Adipose tissue (tissue), 3 donors: Measurements from ENCODE around the gene PRKG1. TPM values are rescaled to one million over a fixed set of nuclear protein-coding genes. Genes with fewer than 3 reads are reported as not detected.

Experiments
- H3K27ac ChIP-seq: one replicate; pipeline ENCODE4 v1.5.1; 2013; ENCODE audit warnings: low read depth, low read length
- WGBS, 3 donors: extraction: QIAGEN DNeasy Blood & Tissue Kit; methylation state at CpG; one replicate each; pipeline ENCODE4 v1.1.7; 2013; 5-methylcytosine and 5-hydroxymethylcytosine counted together
- polyA plus RNA-seq, 3 donors: library from polyadenylated mRNA; stranded (reverse); fragments of 200-250 nt; gene quantifications; one replicate each; pipeline ENCODE4 v1.2.3, GENCODE V29; 2013
- donor health status: healthy with polysubstance abuse.
- donor health status: Bipolar disorder and iron deficiency.
- donor health status: healthy.

The PRKG1 gene
- polyA plus RNA-seq, 3 donors = 0.46 to 13.2 (median 2.1) TPM

- WGBS, 3 donors = 53 to 78% (median 58%) methylated on average over 5 of the region's 5 CpGs
- H3K27ac ChIP-seq = no peak overlapping the region
Observed at GRCh38 chr10:51106311-51106945, 32.1 kb downstream of the PRKG1 start.

DNA sequence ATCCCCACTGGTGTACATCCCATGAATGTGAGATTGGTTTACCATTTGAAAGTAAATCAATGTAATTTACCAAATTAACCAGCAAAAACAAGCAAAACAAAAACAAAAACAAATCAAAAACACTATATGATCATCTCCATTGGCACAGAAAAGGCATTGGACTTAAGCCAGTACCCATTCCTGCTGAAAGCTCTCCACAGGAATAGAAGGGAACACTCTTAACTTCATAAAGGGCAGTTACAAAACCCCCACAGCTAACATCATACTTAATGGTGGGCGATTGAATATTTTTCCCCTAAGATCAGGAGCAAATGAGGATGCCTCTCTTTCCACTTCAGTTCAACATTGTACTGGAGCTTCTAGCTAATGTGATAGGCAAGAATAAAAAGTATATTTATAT lies 34.1 kb downstream of the PRKG1 start:
- no peak overlapping the region for H3K27ac ChIP-seq
- 89 to 95% (median 91%) methylated on average over 1 of the region's 1 CpG for WGBS, 3 donors

DNA sequence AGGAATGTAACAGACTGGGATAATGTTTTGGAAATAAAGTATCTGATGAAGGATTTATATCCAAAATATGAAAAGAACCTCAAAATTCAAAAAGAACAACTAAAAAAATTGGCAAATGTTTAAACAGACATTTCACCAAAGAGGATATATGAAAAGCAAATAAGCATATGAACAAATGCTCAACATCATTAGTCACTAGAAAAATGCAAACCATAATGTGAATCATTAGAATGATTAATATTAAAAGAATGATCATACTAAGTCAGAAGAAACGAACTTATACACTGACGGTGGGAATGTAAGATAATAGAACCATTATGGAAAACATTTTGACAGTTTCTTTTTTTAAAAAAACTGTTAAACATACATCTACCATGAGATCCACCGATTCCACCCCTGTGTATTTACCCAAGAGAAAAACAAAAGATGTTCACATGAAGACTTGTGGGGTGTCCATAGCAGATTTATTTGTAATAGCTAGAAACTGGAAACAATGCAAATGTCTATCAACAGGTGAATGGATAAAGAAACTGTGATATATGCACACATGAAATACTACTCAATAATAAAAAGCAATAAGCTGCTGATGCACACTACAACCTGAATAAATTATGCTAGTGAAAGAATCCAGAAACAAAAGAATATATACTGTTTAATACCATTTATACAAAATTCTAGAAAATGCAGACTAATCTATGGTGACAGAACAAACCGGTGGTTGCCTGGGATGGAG lies 35.7 kb downstream of the PRKG1 start:
- 71 to 80% (median 73%) methylated on average over 4 of the region's 4 CpGs for WGBS, 3 donors
- no peak overlapping the region for H3K27ac ChIP-seq

DNA sequence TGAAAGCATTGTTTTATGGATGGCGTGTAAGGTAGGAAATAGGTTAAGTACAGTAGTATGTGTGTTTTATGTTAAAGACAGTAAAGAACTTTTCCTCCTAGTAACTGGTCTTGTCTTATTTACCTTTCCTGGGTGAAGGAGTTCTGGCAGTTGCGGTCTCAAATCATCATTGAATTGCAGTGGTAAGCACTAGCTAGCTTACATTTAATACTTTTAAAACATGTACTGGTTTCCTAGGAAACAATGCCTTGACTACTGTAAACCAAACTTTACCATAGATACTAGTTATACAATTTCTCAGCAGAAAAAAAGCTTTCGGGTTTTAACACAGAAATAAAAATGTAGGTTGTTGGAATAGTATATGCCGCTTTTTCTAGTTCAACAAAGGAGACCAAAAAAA lies 37.7 kb downstream of the PRKG1 start:
- WGBS, 3 donors = 94 to 96% (median 96%) methylated on average over 4 of the region's 4 CpGs
- no peak overlapping the region for H3K27ac ChIP-seq

- no peak overlapping the region for H3K27ac ChIP-seq
Observed at GRCh38 chr10:51113007-51113406, 38.7 kb downstream of the PRKG1 start.

DNA sequence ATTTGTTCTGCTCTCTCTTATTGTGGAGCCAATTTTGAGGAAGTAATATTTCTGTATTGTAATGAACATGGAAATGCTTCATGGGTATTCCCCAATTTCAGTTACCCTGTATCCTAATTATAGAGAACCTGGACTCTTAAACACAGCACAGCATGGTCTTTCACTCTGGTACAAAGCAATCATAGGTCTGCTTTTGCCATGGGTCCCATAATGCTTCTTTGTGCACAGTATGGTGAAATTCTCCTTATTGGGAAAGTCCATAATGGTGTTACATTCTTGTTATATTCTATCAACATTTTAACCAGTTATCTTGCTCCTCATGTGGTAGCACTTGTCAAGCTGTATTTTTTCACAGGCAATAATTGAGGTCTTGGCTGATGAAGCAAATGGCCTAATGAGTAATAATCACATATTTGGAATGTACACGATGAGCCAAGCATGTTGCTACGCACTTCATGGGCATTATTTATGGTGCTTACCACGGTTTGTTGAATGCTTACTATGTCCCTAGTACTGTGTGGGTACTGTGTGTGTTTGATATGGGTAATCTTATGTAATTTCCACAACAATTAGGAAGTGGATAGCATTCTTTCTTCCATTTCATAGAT lies 42.9 kb downstream of the PRKG1 start:
- WGBS, 3 donors = 59 to 89% (median 82%) methylated on average over 3 of the region's 3 CpGs
- no peak overlapping the region for H3K27ac ChIP-seq

More at GRCh38 chr10:51113007-51113406, 38.7 kb downstream of the PRKG1 start:
- 93 to 97% (median 96%) methylated on average over 1 of the region's 1 CpG for WGBS, 3 donors

GRCh38 chr10:51117794-51118193 lies 43.5 kb downstream of the PRKG1 start:
- 53 to 74% (median 68%) methylated on average over 1 of the region's 1 CpG for WGBS, 3 donors
- no peak overlapping the region for H3K27ac ChIP-seq

GRCh38 chr10:51119441-51119840 lies 45.2 kb downstream of the PRKG1 start:
- no peak overlapping the region for H3K27ac ChIP-seq
- 74 to 91% (median 82%) methylated on average over 1 of the region's 1 CpG for WGBS, 3 donors

DNA sequence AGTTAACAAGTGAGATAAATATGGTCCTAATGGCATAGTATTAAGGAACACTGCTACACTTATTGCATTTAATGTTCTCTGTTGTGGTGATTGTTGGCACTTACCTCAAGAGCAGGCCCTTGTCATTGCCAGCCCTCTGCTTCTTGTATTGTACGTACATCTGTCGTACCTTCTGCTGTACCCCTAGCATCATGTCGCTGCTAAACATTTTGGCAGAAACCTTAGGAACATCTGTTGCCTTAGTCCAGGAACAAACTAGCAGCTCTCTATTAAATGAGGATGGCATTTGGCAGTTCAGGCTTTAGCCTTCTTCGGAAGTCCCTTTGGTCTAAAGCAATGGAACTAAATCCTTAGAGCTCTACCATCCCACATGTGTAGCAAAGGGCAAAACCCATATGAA lies 47.6 kb downstream of the PRKG1 start:
- 97 to 98% (median 98%) methylated on average over 4 of the region's 4 CpGs for WGBS, 3 donors
- no peak overlapping the region for H3K27ac ChIP-seq

DNA sequence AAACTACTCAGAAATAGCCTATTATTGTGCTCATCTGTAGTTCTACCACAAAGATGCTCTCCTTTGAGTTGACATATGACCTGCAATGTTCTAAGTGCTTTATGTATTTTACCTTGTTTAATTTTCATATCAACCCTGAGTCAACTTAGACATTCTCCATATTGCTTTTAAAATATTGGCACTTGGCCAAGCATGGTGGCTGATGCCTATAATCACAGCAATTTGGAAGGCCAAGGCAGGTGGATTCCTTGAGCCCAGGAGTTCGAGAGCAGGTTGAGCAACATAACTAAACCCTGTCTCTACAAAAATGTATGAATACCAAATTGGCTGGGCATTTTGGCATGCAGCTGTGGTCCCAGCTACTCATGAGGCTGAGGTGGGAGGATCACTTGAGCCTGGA lies 50.6 kb downstream of the PRKG1 start:
- no peak overlapping the region for H3K27ac ChIP-seq
- WGBS, 3 donors = 82 to 91% (median 89%) methylated on average over 1 of the region's 1 CpG

DNA sequence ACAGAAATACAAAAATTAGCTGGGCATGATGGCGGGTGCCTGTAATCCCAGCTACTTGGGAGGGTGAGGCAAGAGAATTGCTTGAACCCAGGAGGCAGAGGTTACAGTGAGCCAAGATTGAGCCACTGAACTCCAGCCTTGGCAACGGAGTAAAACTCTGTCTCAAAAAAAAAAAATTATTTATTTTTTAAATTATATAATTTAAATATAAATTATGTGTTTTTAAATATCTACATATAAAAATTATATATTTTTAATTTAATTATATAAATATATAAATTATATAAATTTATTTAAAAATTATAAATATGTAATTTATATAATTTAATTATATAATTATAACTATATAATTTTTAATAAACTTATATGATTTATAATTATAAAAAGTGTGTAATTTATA lies 51.2 kb downstream of the PRKG1 start:
- no peak overlapping the region for H3K27ac ChIP-seq
- 93 to 98% (median 94%) methylated on average over 2 of the region's 2 CpGs for WGBS, 3 donors

DNA sequence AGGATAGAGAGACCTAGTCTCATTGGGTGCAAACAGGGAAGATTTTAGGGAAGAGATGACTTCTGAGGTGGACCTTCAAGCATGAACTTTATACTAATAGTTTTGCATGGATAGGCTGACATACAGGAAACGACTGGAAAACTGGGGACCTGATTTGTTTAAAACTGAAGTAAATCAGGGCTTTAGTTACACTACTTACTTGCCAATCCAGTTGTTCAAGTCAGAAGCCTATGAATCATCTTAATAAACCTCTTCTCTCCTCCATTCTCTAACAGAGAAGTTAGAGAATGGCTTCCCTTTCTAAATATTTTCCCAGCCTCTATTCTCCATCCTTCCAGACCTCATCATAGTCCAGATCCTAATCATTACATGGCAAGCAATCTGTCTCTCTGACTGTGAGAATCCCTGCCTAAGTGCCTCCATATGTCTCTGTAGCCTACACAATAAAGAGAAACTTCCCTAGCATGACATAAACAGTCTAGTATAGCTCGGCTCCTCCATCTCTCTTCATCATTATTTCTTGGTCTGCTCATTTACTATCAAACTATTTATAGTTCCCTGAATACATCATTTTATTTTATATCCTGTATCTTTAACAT lies 55.8 kb downstream of the PRKG1 start:
- H3K27ac ChIP-seq = no peak overlapping the region
- WGBS, 3 donors = 66 to 72% (median 70%) methylated on average over 2 of the region's 2 CpGs

- H3K27ac ChIP-seq = no peak overlapping the region
- WGBS, 3 donors = 63 to 75% (median 64%) methylated on average over 2 of the region's 2 CpGs
Observed at GRCh38 chr10:51137756-51138529, 63.7 kb downstream of the PRKG1 start.

- 82 to 96% (median 87%) methylated on average over 1 of the region's 1 CpG for WGBS, 3 donors
- no peak overlapping the region for H3K27ac ChIP-seq
Observed at GRCh38 chr10:51139176-51139575, 64.9 kb downstream of the PRKG1 start.

GRCh38 chr10:51141010-51141409 lies 66.7 kb downstream of the PRKG1 start:
- 67 to 79% (median 71%) methylated on average over 2 of the region's 2 CpGs for whole genome bisulfite sequencing, 3 donors
- H3K27ac ChIP-seq = no peak overlapping the region

GRCh38 chr10:51144161-51144781 lies 70.0 kb downstream of the PRKG1 start:
- 93 to 100% (median 94%) methylated on average over 1 of the region's 1 CpG for WGBS, 3 donors
- no peak overlapping the region for H3K27ac ChIP-seq

- WGBS, 3 donors = 67 to 88% (median 75%) methylated on average over 7 of the region's 7 CpGs
- no peak overlapping the region for H3K27ac ChIP-seq
Observed at GRCh38 chr10:51145375-51145774, 71.1 kb downstream of the PRKG1 start.
